ENCODE results near the gene BRF1.

GRCh38 chr14:105348169-105348944, 47.6 kb upstream of the BRF1 start:
- TF ChIP-seq EZH2phosphoT487 (IDR thresholded peaks at IDR 0.05; ENCODE audit: borderline replicate concordance) (no peak), ATF3 (IDR thresholded peaks at IDR 0.05) (no peak), CTCF (IDR thresholded peaks at IDR 0.05 in 2 of 3, conservative IDR thresholded peaks at IDR 0.05 in 1 of 3; ENCODE audit: borderline replicate concordance in 1 of 3, insufficient read depth in 1 of 3, low read depth in 2 of 3, low read length in 2 of 3) (no peak)

Measured in HCT116 (cell line).